ENCODE data around the gene NGRN. TPM values are rescaled to one million over a fixed set of nuclear protein-coding genes. Genes with fewer than 3 reads are reported as not detected.

Gene NGRN, protein sequence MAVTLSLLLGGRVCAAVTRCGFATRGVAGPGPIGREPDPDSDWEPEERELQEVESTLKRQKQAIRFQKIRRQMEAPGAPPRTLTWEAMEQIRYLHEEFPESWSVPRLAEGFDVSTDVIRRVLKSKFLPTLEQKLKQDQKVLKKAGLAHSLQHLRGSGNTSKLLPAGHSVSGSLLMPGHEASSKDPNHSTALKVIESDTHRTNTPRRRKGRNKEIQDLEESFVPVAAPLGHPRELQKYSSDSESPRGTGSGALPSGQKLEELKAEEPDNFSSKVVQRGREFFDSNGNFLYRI
- total RNA-seq (10 to 100 TPM; 34.1 to 51.5 (median 48.4) TPM), polyA plus RNA-seq (10 to 100 TPM; 29.7 to 48.5 TPM), total RNA-seq (20.5 reads per million, percentile 51 among the genes with 10 or more reads in this experiment)

- H3K36me3 Mint-ChIP-seq = peaks cover 6 to 23% (median 19%) of the 10 kb centered on the region in 5 donors
Observed at GRCh38 chr15:90265271-90266060, at the start of gene NGRN. TSS of gene NGRN (plus strand) at chr15:90265672. CDS start at chr15:90265713, 41 bp downstream.

GRCh38 chr15:90217671-90218394 lies 47.6 kb upstream of the NGRN start:
- POLR2A ChIA-PET = interaction anchor here (1.0 to 1.6 kb wide), 2 partner anchors 18 to 44 kb away, joined by 3 read pairs; no protein-coding TSS in a partner anchor
- Histone ChIP-seq H3K27ac (ENCODE audit: low read depth, low read length) (no peak overlapping the region), H3K36me3 (ENCODE audit: control insufficient read depth in 2 of 3, insufficient read depth in 3 of 3, low read length in 3 of 3) (peaks cover 0 to 15% (median 0%) of the 10 kb centered on the region in 3 experiments), H3K9me3 (ENCODE audit: control insufficient read depth in 2 of 3, low read length in 3 of 3) (no peaks in the 10 kb centered on the region), H3K4me1 (ENCODE audit: control insufficient read depth in 2 of 2, insufficient read depth in 2 of 2, low read length in 2 of 2) (no peaks in the 10 kb centered on the region), H3K27me3 (ENCODE audit: control insufficient read depth in 2 of 2, insufficient read depth in 2 of 2, low read length in 2 of 2) (no peaks in the 10 kb centered on the region), H3K4me3 (ENCODE audit: low read length) (no peak overlapping the region)
- CTCF ChIA-PET = interaction anchor here (0.6 to 2.5 kb wide), 5 partner anchors 9 to 43 kb away, joined by 3 to 10 read pairs (median 4); partner anchors contain the start of gene CIB1
- Mint-ChIP-seq H3K27me3 (no peaks in the 10 kb centered on the region), H3K27ac (no peak overlapping the region), H3K4me3 (peak overlapping the region in 1 of 10 donors; percentile 37), H3K36me3 (peaks cover 0 to 4% (median 0%) of the 10 kb centered on the region in 5 donors), H3K4me1 (peaks cover 7 to 27% (median 14%) of the 10 kb centered on the region in 7 donors), H3K9me3 (no peaks in the 10 kb centered on the region)
- intact Hi-C loops (cut with micrococcal nuclease) = loop anchor here in 1 of 2 donors (5.0 kb wide), 1 partner anchor 76 kb away; no protein-coding TSS in a partner anchor
- no peak for DNase-seq
- ATAC-seq = no peak

More at GRCh38 chr15:90265271-90266060, at the start of gene NGRN:
- intact Hi-C loops (cut with micrococcal nuclease) = loop anchor here (1.0 to 10.0 kb wide), 11 partner anchors 11 to 669 kb away; partner anchors contain the start of genes GDPGP1 (in 2 of the 2), TTLL13 (in 2 of the 2), AP3S2 (in 1 of the 2) and BLM (in 1 of the 2)
- ATAC-seq = peak; percentile 94
- peak within 1 kb of the TSS; percentile 95 to 99 (median 97) for H3K4me3 Mint-ChIP-seq
- H3K36me3 ChIP-seq (ENCODE audit: control insufficient read depth in 2 of 3, insufficient read depth in 3 of 3, low read length in 3 of 3) = peaks cover 0 to 12% (median 0%) of the 10 kb centered on the region in 3 experiments
- H3K9me3 Mint-ChIP-seq = no peaks in the 10 kb centered on the region
- peak within 1 kb of the TSS; percentile 84 for H3K4me3 ChIP-seq (ENCODE audit: low read length)
- H3K27ac ChIP-seq (ENCODE audit: low read depth, low read length) = peak within 1 kb of the TSS; percentile 96
- H3K27me3 Mint-ChIP-seq = no peaks in the 10 kb centered on the region
- H3K27ac Mint-ChIP-seq = peak within 1 kb of the TSS; percentile 98 to 100 (median 99)
- H3K4me1 ChIP-seq (ENCODE audit: control insufficient read depth in 2 of 2, insufficient read depth in 2 of 2, low read length in 2 of 2) = peaks cover 36 to 40% of the 10 kb centered on the region in 2 donors
- no peaks in the 10 kb centered on the region for H3K9me3 ChIP-seq (ENCODE audit: control insufficient read depth in 2 of 3, low read length in 3 of 3)
- ChIA-PET CTCF (no interaction called here), POLR2A (interaction anchor here (0.7 to 4.0 kb wide), 7 partner anchors 11 to 163 kb away, joined by 3 to 61 read pairs (median 5); partner anchors contain the start of genes CIB1, GDPGP1, IDH2 and SEMA4B)
- DNase-seq = peak; percentile 81 to 96 (median 93)
- H3K27me3 ChIP-seq (ENCODE audit: control insufficient read depth in 2 of 2, insufficient read depth in 2 of 2, low read length in 2 of 2) = no peaks in the 10 kb centered on the region
- peaks cover 22 to 60% (median 48%) of the 10 kb centered on the region in 7 donors for H3K4me1 Mint-ChIP-seq

GRCh38 chr15:90219421-90220141 lies 45.9 kb upstream of the NGRN start:
- Histone ChIP-seq H3K9me3 (ENCODE audit: control insufficient read depth in 2 of 3, low read length in 3 of 3) (no peaks in the 10 kb centered on the region), H3K4me1 (ENCODE audit: control insufficient read depth in 2 of 2, insufficient read depth in 2 of 2, low read length in 2 of 2) (no peaks in the 10 kb centered on the region), H3K27ac (ENCODE audit: low read depth, low read length) (no peak overlapping the region), H3K27me3 (ENCODE audit: control insufficient read depth in 2 of 2, insufficient read depth in 2 of 2, low read length in 2 of 2) (no peaks in the 10 kb centered on the region), H3K4me3 (ENCODE audit: low read length) (no peak overlapping the region), H3K36me3 (ENCODE audit: control insufficient read depth in 2 of 3, insufficient read depth in 3 of 3, low read length in 3 of 3) (peaks cover 0 to 31% (median 0%) of the 10 kb centered on the region in 3 experiments)
- Mint-ChIP-seq H3K27ac (peak overlapping the region in 3 of 9 donors; percentile 4 to 55 (median 49)), H3K36me3 (peaks cover 0 to 9% (median 3%) of the 10 kb centered on the region in 5 donors), H3K4me3 (no peak overlapping the region), H3K9me3 (peaks cover 0 to 1% (median 0%) of the 10 kb centered on the region in 11 donors), H3K4me1 (peaks cover 7 to 22% (median 12%) of the 10 kb centered on the region in 7 donors), H3K27me3 (no peaks in the 10 kb centered on the region)
- ChIA-PET CTCF (interaction anchor here (0.5 to 2.5 kb wide), 5 partner anchors 12 to 69 kb away, joined by 3 to 10 read pairs (median 3); no protein-coding TSS in a partner anchor), POLR2A (interaction anchor here (0.8 to 1.3 kb wide), 3 partner anchors 17 to 30 kb away, joined by 3 to 4 read pairs (median 3); partner anchors contain the start of gene SEMA4B)
- DNase-seq (peak; percentile 39 to 66 (median 52)), ATAC-seq (peak; percentile 87)
- intact Hi-C loops (cut with micrococcal nuclease) = loop anchor here (1.0 to 5.0 kb wide), 6 partner anchors 12 to 77 kb away; partner anchors contain the start of gene SEMA4B (in 1 of the 2)

DNA sequence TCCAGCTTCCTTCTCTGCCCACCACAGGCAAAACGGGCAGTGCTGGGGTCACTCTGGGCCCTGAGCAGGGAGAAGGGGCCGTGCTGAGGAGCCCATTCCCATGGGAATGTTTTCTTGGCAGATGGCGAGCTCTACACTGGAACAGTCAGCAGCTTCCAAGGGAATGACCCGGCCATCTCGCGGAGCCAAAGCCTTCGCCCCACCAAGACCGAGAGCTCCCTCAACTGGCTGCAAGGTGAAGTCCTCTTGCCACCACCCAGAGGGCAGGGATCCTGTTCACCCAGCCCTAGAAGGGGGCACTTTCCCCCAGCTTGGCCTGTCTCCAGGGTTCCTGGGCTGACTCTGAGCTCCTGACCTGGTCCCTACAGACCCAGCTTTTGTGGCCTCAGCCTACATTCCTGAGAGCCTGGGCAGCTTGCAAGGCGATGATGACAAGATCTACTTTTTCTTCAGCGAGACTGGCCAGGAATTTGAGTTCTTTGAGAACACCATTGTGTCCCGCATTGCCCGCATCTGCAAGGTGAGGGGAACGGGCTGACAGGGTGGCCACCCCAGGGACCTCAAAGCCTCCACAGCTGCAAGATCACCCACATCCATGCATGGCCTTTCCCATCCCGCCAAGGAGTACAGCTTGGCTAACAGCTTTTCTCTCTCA lies 44.1 kb upstream of the NGRN start:
- CTCF ChIA-PET = interaction anchor here (0.8 to 1.9 kb wide), 4 partner anchors 12 to 79 kb away, joined by 3 to 6 read pairs (median 4); no protein-coding TSS in a partner anchor
- Histone ChIP-seq H3K36me3 (ENCODE audit: control insufficient read depth in 2 of 3, insufficient read depth in 3 of 3, low read length in 3 of 3) (peaks cover 0 to 44% (median 6%) of the 10 kb centered on the region in 3 experiments), H3K27me3 (ENCODE audit: control insufficient read depth in 2 of 2, insufficient read depth in 2 of 2, low read length in 2 of 2) (no peaks in the 10 kb centered on the region), H3K27ac (ENCODE audit: low read depth, low read length) (no peak overlapping the region), H3K4me1 (ENCODE audit: control insufficient read depth in 2 of 2, insufficient read depth in 2 of 2, low read length in 2 of 2) (no peaks in the 10 kb centered on the region), H3K4me3 (ENCODE audit: low read length) (no peak overlapping the region), H3K9me3 (ENCODE audit: control insufficient read depth in 2 of 3, low read length in 3 of 3) (no peaks in the 10 kb centered on the region)
- Mint-ChIP-seq H3K27ac (no peak overlapping the region), H3K36me3 (peaks cover 0 to 11% (median 5%) of the 10 kb centered on the region in 5 donors), H3K27me3 (no peaks in the 10 kb centered on the region), H3K9me3 (peaks cover 0 to 1% (median 0%) of the 10 kb centered on the region in 11 donors), H3K4me1 (peaks cover 7 to 19% (median 10%) of the 10 kb centered on the region in 7 donors), H3K4me3 (no peak overlapping the region)
- intact Hi-C loops (cut with micrococcal nuclease) = no loop called here
- DNase-seq (no peak), ATAC-seq (peak; percentile 37)
- POLR2A ChIA-PET = interaction anchor here (0.7 to 2.0 kb wide), 3 partner anchors 12 to 80 kb away, joined by 3 to 10 read pairs (median 5); partner anchors contain the start of genes CIB1, GDPGP1 and SEMA4B

DNA sequence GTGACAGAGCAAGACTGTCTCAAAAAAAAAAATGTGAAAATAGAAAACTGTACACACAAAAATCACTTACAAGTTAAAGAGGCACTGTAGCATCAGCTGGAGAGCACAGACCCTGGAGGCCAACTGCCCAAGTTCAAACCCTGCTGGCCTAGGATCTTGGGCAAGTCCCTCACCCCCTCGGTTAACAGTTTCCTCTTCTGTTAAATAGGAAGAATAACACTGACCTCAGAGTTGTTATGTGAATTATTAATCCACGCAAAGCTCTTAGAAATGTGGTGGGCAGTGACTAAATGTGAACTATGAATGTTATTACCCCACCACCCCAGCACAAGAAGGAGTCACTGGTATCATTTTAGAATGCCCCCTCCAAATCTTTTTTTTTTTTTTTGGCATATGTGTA lies 42.9 kb upstream of the NGRN start:
- peaks cover 7 to 12% (median 10%) of the 10 kb centered on the region in 7 donors for H3K4me1 Mint-ChIP-seq
- H3K36me3 Mint-ChIP-seq = peaks cover 0 to 13% (median 5%) of the 10 kb centered on the region in 5 donors
- H3K4me3 Mint-ChIP-seq = no peak overlapping the region
- no peak overlapping the region for H3K27ac Mint-ChIP-seq
- H3K4me1 ChIP-seq (ENCODE audit: control insufficient read depth in 2 of 2, insufficient read depth in 2 of 2, low read length in 2 of 2) = no peaks in the 10 kb centered on the region
- ChIA-PET CTCF (interaction anchor here (0.6 to 1.9 kb wide), 5 partner anchors 31 to 522 kb away, joined by 3 to 10 read pairs (median 4); no protein-coding TSS in a partner anchor), POLR2A (interaction anchor here (0.7 to 2.0 kb wide), 5 partner anchors 9 to 80 kb away, joined by 3 to 10 read pairs (median 5); partner anchors contain the start of genes CIB1, GDPGP1 and SEMA4B)
- peaks cover 0 to 1% (median 0%) of the 10 kb centered on the region in 11 donors for H3K9me3 Mint-ChIP-seq
- no peaks in the 10 kb centered on the region for H3K27me3 Mint-ChIP-seq
- no peak overlapping the region for H3K4me3 ChIP-seq (ENCODE audit: low read length)
- H3K27me3 ChIP-seq (ENCODE audit: control insufficient read depth in 2 of 2, insufficient read depth in 2 of 2, low read length in 2 of 2) = no peaks in the 10 kb centered on the region
- intact Hi-C loops (cut with micrococcal nuclease) = no loop called here
- no peak overlapping the region for H3K27ac ChIP-seq (ENCODE audit: low read depth, low read length)
- ATAC-seq = no peak
- peaks cover 0 to 45% (median 6%) of the 10 kb centered on the region in 3 experiments for H3K36me3 ChIP-seq (ENCODE audit: control insufficient read depth in 2 of 3, insufficient read depth in 3 of 3, low read length in 3 of 3)
- DNase-seq = no peak
- no peaks in the 10 kb centered on the region for H3K9me3 ChIP-seq (ENCODE audit: control insufficient read depth in 2 of 3, low read length in 3 of 3)

Measured in naive thymus-derived CD4-positive, alpha-beta T cell (primary cell).